HG03039 (cell line): ENCODE data around the gene MEIS2.

ENCODE experiments used
- ATAC-seq: cut with Tn5 transposase; IDR thresholded peaks from one replicate; pipeline ENCODE4 v1.9.1; 2021; ENCODE audit warnings: mild to moderate bottlenecking, moderate library complexity; ENCODE audit not compliant: unreplicated experiment

The MEIS2 gene

GRCh38 chr15:36938764-36939163 lies 161.6 kb downstream of the MEIS2 start:
- no peak for ATAC-seq

- no peak for ATAC-seq
These were observed 162.2 kb downstream of the MEIS2 start for GRCh38 chr15:36938131-36938530.

- ATAC-seq = no peak
These were observed 163.7 kb downstream of the MEIS2 start for GRCh38 chr15:36936613-36937012.

GRCh38 chr15:36933255-36933990 lies 166.9 kb downstream of the MEIS2 start:
- ATAC-seq = no peak

GRCh38 chr15:36932070-36932469 lies 168.3 kb downstream of the MEIS2 start:
- ATAC-seq = no peak

- ATAC-seq = no peak
These were observed 168.9 kb downstream of the MEIS2 start for GRCh38 chr15:36931434-36931833.

GRCh38 chr15:36926427-36926825 lies 173.9 kb downstream of the MEIS2 start:
- ATAC-seq = no peak

GRCh38 chr15:36925653-36926426 lies 174.5 kb downstream of the MEIS2 start:
- no peak for ATAC-seq

GRCh38 chr15:36925049-36925448 lies 175.3 kb downstream of the MEIS2 start:
- no peak for ATAC-seq

- ATAC-seq = no peak
These were observed 176.3 kb downstream of the MEIS2 start for GRCh38 chr15:36924034-36924433.

GRCh38 chr15:36921484-36922091 lies 178.8 kb downstream of the MEIS2 start:
- ATAC-seq = no peak

GRCh38 chr15:36917411-36918267 lies 182.7 kb downstream of the MEIS2 start:
- ATAC-seq = no peak

- ATAC-seq = no peak
These were observed 185.2 kb downstream of the MEIS2 start for GRCh38 chr15:36914960-36915808.

GRCh38 chr15:36914466-36914865 lies 185.9 kb downstream of the MEIS2 start:
- no peak for ATAC-seq

- no peak for ATAC-seq
These were observed 188.0 kb downstream of the MEIS2 start for GRCh38 chr15:36912311-36912712.

GRCh38 chr15:36911322-36911944 lies 188.9 kb downstream of the MEIS2 start:
- no peak for ATAC-seq

- no peak for ATAC-seq
These were observed 191.4 kb downstream of the MEIS2 start for GRCh38 chr15:36908991-36909390.

- ATAC-seq = no peak
These were observed 193.1 kb downstream of the MEIS2 start for GRCh38 chr15:36907295-36907694.

- ATAC-seq = no peak
These were observed 194.4 kb downstream of the MEIS2 start for GRCh38 chr15:36905908-36906307.

- ATAC-seq = no peak
These were observed 195.6 kb downstream of the MEIS2 start for GRCh38 chr15:36904715-36905114.
